Liver (tissue), 9 donors: ENCODE measurements around the gene CNTLN. TPM values are rescaled to one million over a fixed set of nuclear protein-coding genes. Genes with fewer than 3 reads are reported as not detected.

ENCODE experiments used
- DNase-seq: peaks from one replicate; pipeline ENCODE4 v3.0.0-alpha.2; 2017; ENCODE audit warnings: low spot score
- H3K27ac ChIP-seq, 2 donors: one replicate each; pipeline ENCODE4 v1.7.0; 2013; ENCODE audit warnings: inconsistent platforms in 2 of 2, low read length in 2 of 2, control low read depth in 1 of 2, low read depth in 1 of 2, mild to moderate bottlenecking in 1 of 2
- H3K27me3 ChIP-seq, 4 donors: one replicate each; pipeline versions ENCODE4 v1.6.1 to v1.7.0; 2013; ENCODE audit warnings: low read length in 3 of 4, inconsistent platforms in 1 of 4, mild to moderate bottlenecking in 1 of 4, moderate library complexity in 1 of 4; ENCODE audit not compliant: control insufficient read depth in 4 of 4, insufficient read depth in 4 of 4
- H3K36me3 ChIP-seq, 4 donors: one replicate each; pipeline versions ENCODE4 v1.6.1 to v1.7.0; 2013; ENCODE audit warnings: low read length in 3 of 4, mild to moderate bottlenecking in 3 of 4, low read depth in 1 of 4, moderate library complexity in 1 of 4; ENCODE audit not compliant: control insufficient read depth in 4 of 4, insufficient read depth in 3 of 4
- H3K4me1 ChIP-seq, 4 donors: one replicate each; pipeline versions ENCODE4 v1.6.1 to v1.7.0; 2013; ENCODE audit warnings: low read length in 3 of 4, mild to moderate bottlenecking in 3 of 4, moderate library complexity in 1 of 4; ENCODE audit not compliant: control insufficient read depth in 4 of 4, insufficient read depth in 4 of 4
- H3K4me3 ChIP-seq, 3 donors: one replicate each; pipeline versions ENCODE4 v1.6.1 to v1.7.0; 2013; ENCODE audit warnings: low read length in 3 of 3, control low read depth in 1 of 3, low read depth in 1 of 3, mild to moderate bottlenecking in 1 of 3
- H3K9ac ChIP-seq, 2 donors: one replicate each; pipeline ENCODE4 v1.7.0; 2013; ENCODE audit warnings: low read length in 2 of 2, mild to moderate bottlenecking in 2 of 2, moderate library complexity in 2 of 2, control low read depth in 1 of 2, low read depth in 1 of 2
- H3K9me3 ChIP-seq, 4 donors: one replicate each; pipeline versions ENCODE4 v1.6.1 to v1.7.0; 2013; ENCODE audit warnings: low read length in 3 of 4; ENCODE audit not compliant: control insufficient read depth in 4 of 4
- ATF3 ChIP-seq: IDR thresholded peaks from 2 replicates; pipeline ENCODE4 v1.6.1; 2016; ENCODE audit warnings: antibody characterized with exemption
- CTCF ChIP-seq: fragments of 150-350 bp; IDR thresholded peaks from 2 replicates; pipeline ENCODE4 v1.5.1; 2017; ENCODE audit warnings: improper control_type of control experiment, low read depth, low read length; ENCODE audit not compliant: missing input control
- EGR1 ChIP-seq, 2 donors: IDR thresholded peaks; 2 replicates each; pipeline ENCODE4 v1.6.1; 2016 to 2018; ENCODE audit warnings: antibody characterized with exemption in 2 of 2, low read depth in 2 of 2
- FOXA1 ChIP-seq: IDR thresholded peaks from 2 replicates; pipeline ENCODE4 v1.6.1; 2016; ENCODE audit warnings: antibody characterized with exemption
- FOXA2 ChIP-seq: IDR thresholded peaks from 2 replicates; pipeline ENCODE4 v1.6.1; 2016; ENCODE audit warnings: antibody characterized with exemption
- GABPA ChIP-seq, 2 donors: IDR thresholded peaks in 1 of 2; conservative IDR thresholded peaks in 1 of 2; 2 replicates each; pipeline ENCODE4 v1.6.1; 2016; ENCODE audit warnings: antibody characterized with exemption in 2 of 2, mild to moderate bottlenecking in 1 of 2, moderate library complexity in 1 of 2
- HNF4A ChIP-seq, 2 donors: conservative IDR thresholded peaks; 2 replicates each; pipeline ENCODE4 v1.6.1; 2016; ENCODE audit warnings: antibody characterized with exemption in 2 of 2, mild to moderate bottlenecking in 2 of 2
- HNF4G ChIP-seq: IDR thresholded peaks from 2 replicates; pipeline ENCODE4 v1.6.1; 2016; ENCODE audit warnings: antibody characterized with exemption
- JUND ChIP-seq, 2 donors: IDR thresholded peaks; 2 replicates each; pipeline ENCODE4 v1.6.1; 2016; ENCODE audit warnings: antibody characterized with exemption in 2 of 2
- MAX ChIP-seq: IDR thresholded peaks from 2 replicates; pipeline ENCODE4 v1.6.1; 2016; ENCODE audit warnings: antibody characterized with exemption
- NR2F2 ChIP-seq: IDR thresholded peaks from 2 replicates; pipeline ENCODE4 v1.6.1; 2016; ENCODE audit warnings: antibody characterized with exemption
- RAD21 ChIP-seq, 2 donors: IDR thresholded peaks; 2 replicates each; pipeline ENCODE4 v1.6.1; 2016; ENCODE audit warnings: antibody characterized with exemption in 2 of 2, mild to moderate bottlenecking in 2 of 2
- REST ChIP-seq: IDR thresholded peaks from 2 replicates; pipeline ENCODE4 v1.6.1; 2016; ENCODE audit warnings: antibody characterized with exemption, mild to moderate bottlenecking
- RXRA ChIP-seq, 2 donors: IDR thresholded peaks; 2 replicates each; pipeline ENCODE4 v1.6.1; 2017 to 2018; ENCODE audit warnings: antibody characterized with exemption in 2 of 2, mild to moderate bottlenecking in 1 of 2
- SP1 ChIP-seq: IDR thresholded peaks from 2 replicates; pipeline ENCODE4 v1.6.1; 2018; ENCODE audit warnings: antibody characterized with exemption, mild to moderate bottlenecking
- TAF1 ChIP-seq: conservative IDR thresholded peaks from 2 replicates; pipeline ENCODE4 v1.6.1; 2016; ENCODE audit warnings: antibody characterized with exemption, mild to moderate bottlenecking
- YY1 ChIP-seq: IDR thresholded peaks from 2 replicates; pipeline ENCODE4 v1.6.1; 2016; ENCODE audit warnings: antibody characterized with exemption, mild to moderate bottlenecking
- ZBTB33 ChIP-seq: IDR thresholded peaks from 2 replicates; pipeline ENCODE4 v1.6.1; 2016; ENCODE audit warnings: antibody characterized with exemption
- polyA plus RNA-seq, 2 donors: library from polyadenylated mRNA; stranded (reverse) in 1 of 2; unstranded in 1 of 2; fragments of 200-250 nt in 1 of 2; fragments of >200 nt in 1 of 2; fragmentation: Nextera tagmentation in 1 of 2; extraction: Ambion mirVana in 1 of 2; gene quantifications; one replicate each; pipeline versions ENCODE4 v1.2.1 to v1.2.3, GENCODE V29; 2013 to 2015
- total RNA-seq, 2 donors: library from RNA; depleted of rRNA; stranded (reverse); fragments of >200 nt; gene quantifications; one replicate each; pipeline ENCODE4 v1.2.3, GENCODE V29; 2014
- donor health status: healthy.
- donor health status: healthy.
- donor health status: healthy.
- donor health status: healthy.
- donor health status: healthy.

The CNTLN gene
- total and polyA plus RNA-seq, 4 donors, result 2.8 to 31.4 (median 11.0) TPM

GRCh38 chr9:17160327-17160726 is 25.5 kb downstream of the CNTLN start:
- Histone ChIP-seq H3K36me3 (peaks cover 0 to 7% (median 1%) of the 10 kb centered on the region in 4 donors), H3K9me3 (no peaks in the 10 kb centered on the region), H3K4me1 (no peaks in the 10 kb centered on the region), H3K27me3 (no peaks in the 10 kb centered on the region), H3K27ac (no peak overlapping the region), H3K9ac (no peak overlapping the region), H3K4me3 (no peak overlapping the region)
- DNase-seq, result no peak
- TF ChIP-seq MAX, result no peak
- no peak for TF ChIP-seq NR2F2
- TF ChIP-seq ZBTB33, result no peak
- TF ChIP-seq HNF4A (conservative IDR thresholded peaks at IDR 0.05), result no peak
- TF ChIP-seq GABPA (IDR thresholded peaks at IDR 0.05 in 1 of 2, conservative IDR thresholded peaks at IDR 0.05 in 1 of 2), result no peak
- TF ChIP-seq FOXA2, result no peak
- TF ChIP-seq CTCF, result no peak
- TF ChIP-seq EGR1 (IDR thresholded peaks at IDR 0.05; ENCODE audit: low read depth in 2 of 2), result no peak
- TF ChIP-seq JUND (IDR thresholded peaks at IDR 0.05), result no peak
- TF ChIP-seq RAD21 (IDR thresholded peaks at IDR 0.05), result no peak
- no peak for TF ChIP-seq RXRA (IDR thresholded peaks at IDR 0.05)
- no peak for TF ChIP-seq HNF4G
- no peak for TF ChIP-seq ATF3
- no peak for TF ChIP-seq SP1
- no peak for TF ChIP-seq TAF1
- TF ChIP-seq FOXA1, result no peak
- no peak for TF ChIP-seq YY1
- no peak for TF ChIP-seq REST
